ACHN (cell line): ENCODE measurements around the gene ENPEP.

Experiments
- DNase-seq: peaks from one replicate; pipeline ENCODE4 v3.0.0-alpha.2; 2015
- in situ Hi-C: cut with HindIII; loops from 2 replicates; pipeline ENCODE4 v1.10.0; 2017; ENCODE audit warnings: low sequenced_read_pairs, low pct_ligation_motif_present, low pct_unique_long_range_greater_than_20kb

Gene ENPEP

DNA sequence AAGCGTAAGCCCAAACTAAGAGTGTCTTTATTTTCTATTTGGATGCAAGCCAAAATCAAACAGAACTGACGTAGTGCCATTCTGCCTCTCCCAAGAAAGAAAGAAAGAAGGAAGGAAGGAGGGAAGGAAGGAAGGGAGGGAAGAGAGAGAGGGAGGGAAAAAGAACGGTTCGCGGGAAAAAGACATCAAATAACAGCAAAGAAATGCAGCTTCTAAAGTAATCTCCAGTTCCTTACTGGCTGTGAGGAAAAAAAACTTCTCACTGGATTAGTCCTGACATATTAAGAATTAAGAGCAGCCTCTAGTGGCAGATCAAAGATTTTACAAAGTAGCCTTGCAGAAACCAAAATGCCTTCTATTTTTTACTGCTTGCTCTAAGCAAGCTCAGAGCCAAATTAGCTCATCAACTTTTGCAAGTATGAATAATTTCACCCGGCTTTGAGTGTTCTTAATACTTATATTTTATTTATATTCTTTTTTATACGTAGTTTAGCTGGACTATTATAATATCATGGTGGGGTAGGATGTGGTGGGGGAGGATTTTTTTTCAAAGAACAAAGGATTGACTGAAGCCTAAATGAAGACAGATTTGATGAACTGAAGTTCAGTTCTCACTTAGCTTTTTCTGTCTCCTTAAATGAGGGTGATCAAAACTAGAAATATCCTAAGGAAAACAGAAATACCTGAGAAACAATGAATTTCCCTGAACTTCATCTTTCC, 110.3 kb downstream of the ENPEP start:
- in situ Hi-C loops = no loop called here
- DNase-seq = peak; percentile 75

DNA sequence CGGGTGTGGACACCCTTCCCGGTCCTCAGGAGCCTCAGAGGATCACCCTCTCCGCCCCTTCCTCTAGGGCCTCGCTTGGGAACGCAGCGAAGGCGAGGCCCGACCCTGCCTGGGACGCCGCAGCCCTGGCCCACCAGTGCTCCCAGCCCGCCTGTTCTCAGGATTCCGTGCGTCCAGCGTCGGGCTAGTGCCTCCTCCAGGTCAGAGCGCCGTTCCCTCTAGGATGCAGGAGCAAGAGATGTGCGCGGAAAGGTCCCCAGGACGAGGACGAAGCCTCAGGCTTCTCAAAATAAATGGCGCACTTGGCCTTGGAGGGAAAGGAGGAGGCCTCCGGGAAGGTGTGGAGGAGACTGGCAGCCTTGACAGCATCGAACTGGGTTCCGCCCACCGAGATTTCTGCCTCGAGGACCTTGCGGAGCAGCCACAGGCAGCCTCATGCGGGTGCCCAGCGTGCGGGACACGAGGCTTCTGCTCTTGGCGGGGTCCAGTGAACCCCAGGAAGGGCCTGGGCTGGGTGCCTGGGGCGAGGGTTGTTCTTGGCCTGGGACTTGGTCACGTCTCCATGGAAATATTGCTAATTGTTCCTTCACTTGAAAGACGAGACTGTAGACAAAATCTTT, 111.8 kb downstream of the ENPEP start:
- in situ Hi-C loops = no loop called here
- DNase-seq = no peak

DNA sequence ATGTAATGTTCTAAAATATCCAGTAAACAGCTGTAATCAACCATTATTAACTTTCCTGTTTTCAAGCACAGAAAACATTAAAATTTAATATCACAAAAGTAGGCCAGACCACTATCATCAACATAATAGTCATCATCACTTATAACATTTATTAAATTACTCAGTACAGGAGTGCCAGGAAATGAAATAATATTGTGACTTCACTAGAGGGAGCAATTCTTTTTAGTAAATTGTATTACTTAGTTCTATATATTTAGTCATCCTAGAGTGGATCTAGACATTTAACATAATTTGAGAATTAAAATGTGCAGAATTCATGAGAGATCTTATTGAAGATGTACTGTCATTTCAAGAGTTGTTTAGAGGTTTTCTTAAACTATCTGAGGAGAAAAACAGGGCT, 113.3 kb downstream of the ENPEP start:
- in situ Hi-C loops = no loop called here
- DNase-seq = peak; percentile 35

DNA sequence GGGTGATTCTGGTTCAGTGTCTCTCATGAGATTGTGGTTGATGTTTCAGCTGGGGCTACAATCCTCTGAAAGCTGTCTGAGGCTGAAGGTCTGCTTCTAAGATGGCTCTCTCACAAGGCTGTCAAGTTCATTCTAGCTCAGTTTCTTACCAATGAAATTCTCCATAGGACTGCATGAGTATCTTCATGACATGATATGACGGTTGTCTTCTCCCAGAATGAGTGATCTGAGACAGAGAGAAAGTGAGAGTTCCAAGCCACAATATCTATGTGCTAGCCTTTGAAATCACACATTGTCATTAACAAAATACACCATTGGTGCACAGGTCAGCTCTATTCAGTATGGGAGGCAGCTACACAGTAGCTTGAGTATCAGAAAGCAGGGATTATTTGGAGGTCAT, 119.6 kb downstream of the ENPEP start:
- in situ Hi-C loops = no loop called here
- DNase-seq = no peak

DNA sequence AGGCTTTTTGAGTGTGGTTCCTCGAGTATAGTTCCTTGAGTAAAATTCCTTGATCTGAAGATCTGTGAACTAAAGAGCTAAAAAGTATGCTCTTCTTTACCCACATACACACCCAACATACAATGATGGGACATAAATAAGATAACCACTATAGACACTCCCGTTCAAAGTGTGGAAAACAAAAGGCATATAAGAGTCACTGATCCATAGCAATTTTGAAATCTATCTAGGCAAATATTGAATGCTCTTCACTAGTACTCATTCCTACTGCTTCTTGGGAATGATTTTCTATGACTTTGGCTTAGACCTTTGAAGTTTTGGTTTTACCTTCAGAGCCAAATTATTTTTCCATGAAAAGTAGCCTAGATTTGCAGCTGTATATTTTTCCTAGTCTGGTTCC, 120.5 kb downstream of the ENPEP start:
- in situ Hi-C loops = no loop called here
- no peak for DNase-seq

DNA sequence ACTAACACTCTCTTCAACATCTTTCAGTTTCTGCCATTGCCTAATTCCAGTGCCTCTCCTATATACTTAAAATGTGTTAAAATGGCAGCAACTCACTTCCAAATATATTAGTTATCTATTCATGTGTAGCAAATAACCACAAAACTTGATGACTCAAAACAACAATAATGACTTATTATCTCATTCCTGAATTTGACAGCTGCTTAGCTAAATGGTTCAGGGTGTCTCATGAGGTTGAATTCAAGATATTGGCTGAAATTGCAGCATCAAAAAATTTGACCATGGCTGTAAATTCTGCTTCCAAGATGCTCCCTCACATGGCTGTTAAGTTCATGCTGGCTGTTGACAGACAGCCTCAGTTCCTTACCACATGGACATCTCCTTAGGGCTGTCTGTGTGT, 121.6 kb downstream of the ENPEP start:
- DNase-seq = no peak
- in situ Hi-C loops = no loop called here

DNA sequence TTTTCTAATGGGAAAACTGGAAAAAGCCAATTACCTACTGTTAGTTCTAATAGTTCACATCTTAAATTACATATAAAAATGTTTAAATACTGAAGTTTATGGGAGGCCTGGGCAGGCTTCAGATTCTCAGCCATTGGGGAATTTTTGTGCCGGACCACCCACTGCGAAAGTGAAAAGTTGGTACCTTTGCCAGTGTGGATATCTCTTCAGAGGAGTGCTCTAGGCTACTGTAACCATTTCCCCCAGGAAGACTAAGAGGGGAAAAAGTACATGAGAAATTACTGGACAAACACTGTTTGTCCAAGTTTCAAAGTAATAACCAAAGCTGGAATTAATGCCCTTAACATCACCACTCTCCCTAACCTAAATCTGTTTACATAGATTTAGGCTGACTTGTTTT, 126.1 kb downstream of the ENPEP start:
- in situ Hi-C loops = no loop called here
- no peak for DNase-seq

DNA sequence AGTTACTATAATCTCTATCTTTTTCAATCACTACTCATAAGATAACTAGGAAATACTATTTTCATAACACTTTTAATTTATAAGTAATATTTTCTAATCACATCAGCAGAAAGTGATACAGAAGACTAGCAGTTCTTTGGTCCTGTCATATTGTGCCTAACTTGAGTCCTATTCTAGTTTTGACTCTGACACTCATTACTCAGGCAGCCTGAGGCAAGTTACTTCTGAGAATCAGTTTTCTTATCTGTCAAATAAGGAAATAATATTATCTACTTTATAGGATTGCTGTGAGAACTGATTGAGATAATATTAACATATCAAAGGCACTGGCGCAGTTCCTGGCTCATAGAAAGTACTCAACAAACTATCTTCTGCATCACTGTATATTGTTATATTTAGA, 129.1 kb downstream of the ENPEP start:
- in situ Hi-C loops = no loop called here
- no peak for DNase-seq

DNA sequence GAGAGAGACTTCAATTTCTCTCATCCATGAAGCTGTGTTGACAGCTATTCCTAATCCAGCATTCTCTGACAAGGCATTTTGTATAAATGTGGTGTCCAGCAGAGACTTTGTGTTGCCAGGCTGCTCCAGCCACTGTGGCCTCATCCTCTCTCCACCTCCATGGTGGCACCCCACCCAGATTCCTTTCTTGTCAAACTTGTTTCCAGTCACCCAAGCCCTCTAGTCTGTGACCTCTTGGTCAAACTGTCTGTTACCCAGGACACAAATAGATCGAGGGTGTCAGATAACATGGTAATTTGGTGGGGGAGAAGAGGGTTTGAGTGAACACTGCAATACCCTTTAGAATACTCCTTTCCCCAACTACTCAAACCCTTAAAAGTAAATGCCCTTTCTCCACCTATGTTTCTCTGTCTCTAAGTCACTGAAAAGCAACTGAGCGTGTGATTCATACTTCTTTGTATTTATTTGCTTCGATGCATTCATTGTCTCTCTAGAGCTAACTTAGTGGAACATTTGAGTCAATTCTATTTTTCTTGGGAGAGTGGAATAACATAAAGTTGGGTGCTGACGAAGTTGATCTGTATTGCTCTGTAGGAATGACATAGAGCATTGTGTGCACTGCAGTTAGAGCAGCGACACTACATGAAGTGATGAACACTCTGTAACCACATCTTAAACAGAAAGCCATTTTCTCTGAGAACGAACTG, 133.2 kb downstream of the ENPEP start:
- DNase-seq = no peak
- in situ Hi-C loops = no loop called here

DNA sequence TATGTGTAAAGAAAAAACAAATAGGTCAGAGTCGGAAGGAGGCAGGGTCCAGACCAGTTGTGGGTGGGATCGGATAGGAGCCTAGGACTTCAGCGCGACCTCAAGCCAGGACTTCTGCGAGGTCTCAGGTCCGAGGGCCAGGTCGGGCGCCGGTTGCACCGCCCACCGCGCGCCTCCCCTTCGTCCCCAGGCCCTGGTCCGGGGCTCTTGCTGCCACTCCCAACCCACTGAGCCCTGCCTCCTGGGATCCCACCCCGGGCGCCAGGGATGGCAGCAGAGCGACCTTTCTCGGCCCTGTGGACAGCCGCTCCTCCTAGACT, 134.6 kb downstream of the ENPEP start:
- no peak for DNase-seq
- in situ Hi-C loops = no loop called here

DNA sequence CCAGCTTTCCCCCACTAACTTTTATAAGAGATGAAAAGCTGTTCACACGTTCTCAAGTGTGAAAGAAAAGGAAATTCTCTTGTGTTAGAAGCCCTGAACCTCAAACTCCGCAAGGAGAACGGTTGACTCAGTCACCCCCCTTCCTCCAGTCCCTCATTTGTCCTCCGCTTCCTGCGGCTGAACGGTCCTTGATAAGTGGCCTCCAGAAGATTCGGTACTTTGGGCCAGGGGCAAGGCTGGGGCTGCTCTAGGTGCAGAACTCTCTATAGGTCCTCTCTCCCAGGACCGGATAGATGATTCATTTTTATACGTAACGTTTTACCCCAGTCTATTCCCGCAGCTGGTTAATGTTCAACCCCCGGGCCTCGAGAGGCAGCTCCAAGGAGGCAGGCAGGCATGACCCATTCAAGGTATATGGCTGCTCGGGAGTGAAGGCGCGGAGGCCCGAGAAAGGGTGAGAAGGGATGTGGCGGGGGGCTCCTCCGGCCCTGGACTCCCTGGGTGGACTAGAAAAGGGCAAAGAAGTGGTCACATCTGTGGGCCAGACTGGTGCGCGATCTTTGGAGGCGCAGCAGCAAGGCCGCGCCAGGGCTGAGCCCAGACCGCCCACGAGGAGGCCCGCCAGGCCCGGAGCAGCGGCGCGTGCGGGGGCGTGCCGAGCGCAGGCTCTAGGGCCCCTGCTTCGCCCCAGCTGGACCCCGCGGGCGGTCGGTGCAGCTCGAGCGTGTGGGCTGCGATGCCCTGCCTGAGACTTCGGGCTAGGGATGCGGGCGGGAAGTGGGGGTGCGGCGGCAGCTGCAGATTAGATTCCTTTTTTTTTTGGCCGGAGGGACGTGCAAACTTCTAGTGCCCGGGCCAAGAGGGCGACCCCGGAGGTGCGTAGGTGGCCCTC, 135.2 kb downstream of the ENPEP start:
- DNase-seq = peak; percentile 95

DNA sequence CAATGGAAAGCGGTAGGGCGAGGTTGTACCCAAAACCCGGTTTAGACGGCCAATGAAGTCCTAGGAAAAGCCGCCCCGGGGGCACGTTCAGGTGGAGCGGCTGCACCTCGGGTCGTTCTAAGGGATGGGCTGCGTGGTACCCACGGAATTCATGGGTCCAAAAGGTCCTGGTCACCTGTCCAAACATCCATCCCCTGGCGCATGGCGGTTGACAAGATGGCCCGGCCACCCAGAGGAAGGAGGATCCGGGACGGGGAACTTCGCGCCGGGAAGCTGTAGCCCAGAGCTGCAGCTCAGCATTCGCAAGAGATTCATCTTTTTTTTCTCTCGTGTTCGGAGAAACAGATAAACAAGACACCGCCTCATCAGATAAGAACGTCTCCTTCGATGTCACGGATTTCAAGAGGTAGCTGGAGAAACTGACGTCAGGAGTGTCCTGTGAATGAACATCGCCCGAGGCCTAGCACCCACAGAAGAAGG, 136.1 kb downstream of the ENPEP start:
- in situ Hi-C loops = no loop called here
- DNase-seq = no peak

More for the DNA sequence above, 135.2 kb downstream of the ENPEP start:
- in situ Hi-C loops = no loop called here

DNA sequence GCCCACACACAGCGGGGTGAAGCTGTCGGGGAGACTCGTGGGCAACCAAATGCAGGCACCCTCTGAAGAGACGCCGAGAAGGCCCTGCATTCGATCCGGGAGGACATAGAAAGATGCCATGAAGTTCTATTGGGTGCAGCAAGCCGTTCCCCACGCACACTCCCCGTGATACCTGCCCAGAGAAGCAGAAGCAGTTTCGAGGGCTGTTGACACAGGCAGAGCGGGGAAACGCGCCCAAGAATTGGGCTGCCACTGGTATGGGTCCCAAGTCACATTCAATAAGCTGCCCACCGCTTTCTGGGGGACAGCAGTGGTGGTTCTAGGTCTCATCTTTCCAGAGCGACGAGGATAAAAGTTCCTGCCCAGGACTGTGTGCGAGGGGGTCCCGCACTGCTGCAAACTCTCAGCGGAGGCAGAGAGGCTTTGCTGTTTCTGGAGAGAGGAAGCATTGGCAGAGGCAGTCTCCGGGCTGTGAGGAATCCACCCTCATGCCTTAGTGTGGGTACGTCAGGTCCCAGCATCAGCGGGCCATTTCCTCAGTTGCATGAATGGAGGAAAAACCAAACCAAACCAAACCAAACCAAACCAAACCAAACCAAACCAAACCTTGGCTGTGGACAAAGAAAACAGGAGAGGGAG, 136.8 kb downstream of the ENPEP start:
- DNase-seq = no peak
- in situ Hi-C loops = no loop called here

DNA sequence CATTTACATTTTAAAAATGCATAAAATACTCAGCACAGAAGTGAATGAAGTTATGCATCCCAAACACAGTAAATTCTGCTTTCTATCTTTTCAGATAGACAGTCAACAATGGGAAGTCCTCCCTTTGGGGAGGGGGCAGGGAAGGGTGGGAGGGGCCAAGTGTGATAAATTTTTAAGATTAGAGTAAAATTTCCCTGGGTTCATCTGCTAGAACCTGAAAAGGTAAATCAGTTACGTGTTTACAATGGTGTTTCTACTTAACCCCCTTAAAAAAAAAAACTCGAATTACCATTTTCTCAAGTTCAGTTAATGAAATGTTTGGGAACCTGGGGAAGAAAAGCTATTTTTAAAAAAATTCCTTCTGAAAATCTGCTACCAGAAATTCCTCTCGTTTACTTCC, 137.8 kb downstream of the ENPEP start:
- DNase-seq = no peak
- in situ Hi-C loops = no loop called here

DNA sequence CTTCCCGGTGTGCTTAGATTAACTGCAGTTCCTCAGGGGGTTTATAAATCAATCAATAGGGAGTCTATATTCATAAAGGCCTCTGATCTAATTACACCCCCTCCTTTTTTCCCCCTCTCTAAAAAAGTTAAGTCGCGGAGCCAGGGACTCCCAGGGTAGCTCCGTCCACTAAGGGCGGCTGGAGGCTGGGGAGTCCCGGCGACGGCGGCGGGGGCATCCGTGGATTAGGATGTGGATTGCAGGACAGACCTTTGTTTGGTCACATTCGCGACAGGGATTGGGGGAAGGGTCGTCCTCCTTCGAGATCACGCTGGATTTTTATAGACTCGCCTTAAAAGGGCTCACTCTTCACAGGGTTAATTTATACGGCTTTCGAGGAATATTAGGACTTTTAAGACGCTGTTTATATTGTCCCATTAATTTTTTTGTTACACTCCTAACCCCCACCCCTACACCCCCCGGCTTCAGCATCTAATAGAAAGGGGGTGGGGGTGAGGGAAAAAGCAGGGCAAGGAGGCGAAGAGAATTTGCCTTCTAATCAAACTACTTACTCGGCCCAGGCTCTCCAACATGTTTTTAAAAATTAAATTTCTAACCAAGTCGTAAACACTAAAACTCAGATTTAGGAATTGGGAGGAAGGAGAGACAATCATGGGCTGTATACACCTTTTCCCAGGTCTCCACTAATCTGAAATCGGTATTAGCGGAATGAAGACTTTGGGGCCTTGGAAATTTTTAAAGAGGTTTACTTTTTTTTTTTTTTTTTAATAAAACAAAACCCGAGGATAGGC, 138.4 kb downstream of the ENPEP start:
- DNase-seq = no peak
- in situ Hi-C loops = no loop called here
